Thyroid gland (tissue), 4 donors: ENCODE results near the gene WAPL. TPM values are rescaled to one million over a fixed set of nuclear protein-coding genes. Genes with fewer than 3 reads are reported as not detected.
"Not testable (repeated sequence)": the region's sequence is repeated elsewhere in the genome, so short reads cannot be mapped to it uniquely, and the experiment has no call there.

Source experiments
- DNase-seq, 2 donors: peaks; one replicate each; pipeline ENCODE4 v3.0.0-alpha.2; 2019
- H3K27ac ChIP-seq, 3 donors: fragments of 200-600 bp; sonication (generic); 1 replicate in 2 of 3; 2 replicates in 1 of 3; pipeline ENCODE4 v1.5.1; 2016 to 2019; ENCODE audit warnings: mild to moderate bottlenecking in 1 of 3, moderate library complexity in 1 of 3
- H3K27me3 ChIP-seq: fragments of 200-600 bp; sonication (generic); one replicate; pipeline ENCODE4 v1.5.1; 2019
- H3K36me3 ChIP-seq, 2 donors: fragments of 200-600 bp; sonication (generic); one replicate each; pipeline ENCODE4 v1.5.1; 2016 to 2019
- H3K4me1 ChIP-seq, 2 donors: fragments of 200-600 bp; sonication (generic); one replicate each; pipeline ENCODE4 v1.5.1; 2017 to 2019
- H3K4me3 ChIP-seq, 3 donors: fragments of 200-600 bp; sonication (generic); replicated peaks in 1 of 3; 1 replicate in 2 of 3; 2 replicates in 1 of 3; pipeline ENCODE4 v1.5.1; 2016; ENCODE audit warnings: mild to moderate bottlenecking in 1 of 3
- H3K9me3 ChIP-seq: fragments of 200-600 bp; sonication (generic); one replicate; pipeline ENCODE4 v1.5.1; 2017
- POLR2A ChIP-seq, 2 donors: fragments of 450-650 bp; IDR thresholded peaks; one replicate each; pipeline ENCODE4 v1.6.1; 2017; ENCODE audit warnings: antibody characterized with exemption in 2 of 2, mild to moderate bottlenecking in 2 of 2, moderate library complexity in 1 of 2
- WGBS, 2 donors: methylation state at CpG; one replicate each; pipeline ENCODE4 v1.1.5; 2017; 5-methylcytosine and 5-hydroxymethylcytosine counted together
- intact Hi-C: fragments of 100-400 bp; cut with DNase I; formaldehyde crosslinking; loops from one replicate; pipeline ENCODE4 v1.15.1; 2023
- total RNA-seq, 4 donors: library from RNA; depleted of rRNA; stranded (reverse); fragments of >200 nt; gene quantifications; one replicate each; pipeline ENCODE4 v1.2.3, GENCODE V29; 2016
- TF ChIP-seq, protein P1 (sequence below), 6 experiments: fragments of 200-600 bp in 3 of 6; fragments of 450-650 bp in 3 of 6; sonication (generic) in 3 of 6; IDR thresholded peaks; one replicate each; pipeline ENCODE4 v1.5.1; 2016 to 2019; ENCODE audit warnings: antibody characterized with exemption in 6 of 6, mild to moderate bottlenecking in 2 of 6, inconsistent platforms in 1 of 6, moderate library complexity in 1 of 6

The WAPL gene
- total RNA-seq, 4 donors from 2014 or later: 44.2 to 62.1 (median 51.7) TPM

DNA sequence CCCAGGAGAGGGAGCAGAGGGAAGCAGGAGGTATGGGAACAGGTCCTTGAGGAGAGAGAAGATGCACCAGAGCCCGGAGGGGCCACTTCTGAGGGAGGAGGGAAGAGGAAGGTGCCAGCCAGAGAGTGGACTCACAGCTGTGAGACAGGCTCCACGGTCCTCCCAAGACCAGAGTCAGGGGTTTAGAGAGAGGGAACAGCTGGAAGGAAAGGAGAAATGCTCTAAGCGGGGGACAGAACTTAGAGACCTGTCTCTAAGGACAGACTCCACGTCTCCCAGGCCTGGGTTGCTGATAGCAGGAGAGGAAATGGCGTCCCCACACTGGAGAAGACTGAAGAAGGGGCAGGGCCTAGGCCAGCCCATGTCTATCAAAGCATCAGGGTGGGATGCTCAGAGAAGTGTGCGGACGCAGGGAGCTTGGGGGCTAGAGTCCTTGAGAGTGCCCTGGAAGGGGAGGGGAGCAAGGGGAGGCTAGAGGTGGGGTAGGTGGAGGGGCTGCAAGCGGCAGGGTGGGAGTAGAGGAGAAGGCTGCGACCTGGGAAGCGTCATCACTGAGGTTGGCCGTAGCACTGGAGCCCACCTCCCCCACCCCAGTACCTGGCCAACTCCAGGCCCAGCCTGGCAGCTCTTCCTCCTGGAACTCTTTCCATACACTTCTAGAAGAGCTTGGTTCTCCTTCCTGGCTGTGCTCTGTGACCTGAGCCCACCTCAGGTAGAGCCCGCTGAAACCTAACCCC lies 129.4 kb downstream of the WAPL start:
- Histone ChIP-seq H3K36me3 (no peaks in the 10 kb centered on the region), H3K27ac (no peak overlapping the region), H3K27me3 (no peaks in the 10 kb centered on the region), H3K4me1 (peaks cover 5% of the 10 kb centered on the region in 2 donors), H3K9me3 (no peaks in the 10 kb centered on the region), H3K4me3 (no peak overlapping the region)
- TF ChIP-seq, protein P1, sequence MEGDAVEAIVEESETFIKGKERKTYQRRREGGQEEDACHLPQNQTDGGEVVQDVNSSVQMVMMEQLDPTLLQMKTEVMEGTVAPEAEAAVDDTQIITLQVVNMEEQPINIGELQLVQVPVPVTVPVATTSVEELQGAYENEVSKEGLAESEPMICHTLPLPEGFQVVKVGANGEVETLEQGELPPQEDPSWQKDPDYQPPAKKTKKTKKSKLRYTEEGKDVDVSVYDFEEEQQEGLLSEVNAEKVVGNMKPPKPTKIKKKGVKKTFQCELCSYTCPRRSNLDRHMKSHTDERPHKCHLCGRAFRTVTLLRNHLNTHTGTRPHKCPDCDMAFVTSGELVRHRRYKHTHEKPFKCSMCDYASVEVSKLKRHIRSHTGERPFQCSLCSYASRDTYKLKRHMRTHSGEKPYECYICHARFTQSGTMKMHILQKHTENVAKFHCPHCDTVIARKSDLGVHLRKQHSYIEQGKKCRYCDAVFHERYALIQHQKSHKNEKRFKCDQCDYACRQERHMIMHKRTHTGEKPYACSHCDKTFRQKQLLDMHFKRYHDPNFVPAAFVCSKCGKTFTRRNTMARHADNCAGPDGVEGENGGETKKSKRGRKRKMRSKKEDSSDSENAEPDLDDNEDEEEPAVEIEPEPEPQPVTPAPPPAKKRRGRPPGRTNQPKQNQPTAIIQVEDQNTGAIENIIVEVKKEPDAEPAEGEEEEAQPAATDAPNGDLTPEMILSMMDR (IDR thresholded peaks at IDR 0.05): no peak
- no peak for TF ChIP-seq POLR2A (IDR thresholded peaks at IDR 0.05)
- 74 to 84% methylated on average over 12 of the region's 12 CpGs for WGBS, 2 donors
- no peak for DNase-seq
- intact Hi-C loops: no loop called here

DNA sequence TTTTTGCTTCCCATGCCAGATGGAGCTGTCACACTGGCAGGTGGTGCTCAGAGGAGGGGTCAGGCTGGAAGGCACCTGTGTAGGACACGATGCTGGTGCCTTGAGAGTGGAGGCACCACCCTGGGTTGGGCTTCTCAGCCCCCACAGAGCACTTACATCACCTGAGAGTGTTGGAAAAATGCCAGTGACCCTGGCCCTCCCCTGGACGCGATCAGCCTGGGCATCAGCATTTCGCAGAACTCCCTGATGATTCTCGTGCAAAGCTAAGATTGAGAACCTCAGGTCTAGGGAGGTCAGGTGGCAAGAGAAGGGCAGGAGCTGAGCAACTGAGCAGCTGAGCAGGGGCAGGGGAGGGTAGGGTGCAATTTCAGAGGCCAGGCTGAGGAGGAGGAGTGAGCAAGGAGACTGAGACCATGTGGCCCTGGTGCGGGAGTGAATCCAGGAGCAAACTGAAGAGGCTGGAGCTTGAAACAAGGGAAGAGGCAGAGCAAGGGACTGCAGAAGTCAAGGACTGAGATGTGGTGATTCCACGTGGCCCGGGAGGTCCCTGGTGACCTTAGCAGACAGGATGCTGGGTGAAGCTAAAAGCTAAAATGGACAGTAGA lies 130.3 kb downstream of the WAPL start:
- Histone ChIP-seq H3K4me1 (peaks cover 5% of the 10 kb centered on the region in 2 donors), H3K27ac (no peak overlapping the region), H3K36me3 (no peaks in the 10 kb centered on the region), H3K27me3 (no peaks in the 10 kb centered on the region), H3K4me3 (no peak overlapping the region), H3K9me3 (no peaks in the 10 kb centered on the region)
- 77 to 87% methylated on average over 7 to 8 of the region's 8 CpGs for WGBS, 2 donors
- intact Hi-C loops: no loop called here
- no peak for DNase-seq
- TF ChIP-seq POLR2A (IDR thresholded peaks at IDR 0.05): no peak
- TF ChIP-seq, protein P1 (IDR thresholded peaks at IDR 0.05): no peak

- Histone ChIP-seq H3K4me1 (peaks cover 5% of the 10 kb centered on the region in 2 donors), H3K27me3 (no peaks in the 10 kb centered on the region), H3K9me3 (no peaks in the 10 kb centered on the region), H3K4me3 (no peak overlapping the region), H3K27ac (no peak overlapping the region), H3K36me3 (no peaks in the 10 kb centered on the region)
- no peak for TF ChIP-seq POLR2A (IDR thresholded peaks at IDR 0.05)
- TF ChIP-seq, protein P1 (IDR thresholded peaks at IDR 0.05): no peak
- intact Hi-C loops: no loop called here
- WGBS, 2 donors: 79 to 88% methylated on average over 11 to 14 of the region's 14 CpGs
- DNase-seq: no peak
Observed at GRCh38 chr10:86390337-86391120, 131.1 kb downstream of the WAPL start.

- H3K27ac ChIP-seq: no peak overlapping the region
- H3K4me3 ChIP-seq: peak overlapping the region; percentile 6 to 18 (median 10)
- intact Hi-C loops: no loop called here
- no peaks in the 10 kb centered on the region for H3K36me3 ChIP-seq
- DNase-seq: peak; percentile 51 to 58
- 21 to 22% methylated on average over 24 to 35 of the region's 53 CpGs for WGBS, 2 donors
- no peaks in the 10 kb centered on the region for H3K27me3 ChIP-seq
- peaks cover 5% of the 10 kb centered on the region in 2 donors for H3K4me1 ChIP-seq
- H3K9me3 ChIP-seq: no peaks in the 10 kb centered on the region
- peak in 1 of 2 donors; percentile 9 for TF ChIP-seq POLR2A (IDR thresholded peaks at IDR 0.05)
- TF ChIP-seq, protein P1 (IDR thresholded peaks at IDR 0.05): peak in 1 of 6 experiments; percentile 10
Observed at GRCh38 chr10:86389441-86390193, 132.0 kb downstream of the WAPL start.

GRCh38 chr10:86389109-86389440 lies 132.5 kb downstream of the WAPL start:
- H3K4me3 ChIP-seq: peak overlapping the region in 2 of 3 donors; percentile 6 to 18

More at GRCh38 chr10:86389109-86389440, 132.5 kb downstream of the WAPL start:
- H3K9me3 ChIP-seq, intact Hi-C loops, H3K4me1 ChIP-seq, H3K36me3 ChIP-seq, H3K27me3 ChIP-seq, H3K27ac ChIP-seq, DNase-seq: not testable (repeated sequence)
- WGBS, 2 donors: 41 to 45% methylated on average over 12 of the region's 12 CpGs
